Peyer's patch (tissue), 4 donors: ENCODE results near the gene INPP4A.

Experiments used
- CTCF ChIP-seq, 6 experiments: fragments of 450-650 bp in 4 of 6; fragments of 200-600 bp in 2 of 6; sonication (generic) in 1 of 6; IDR thresholded peaks; one replicate each; pipeline ENCODE4 v1.5.1; 2017 to 2019; ENCODE audit warnings: antibody characterized with exemption in 6 of 6, mild to moderate bottlenecking in 3 of 6, moderate library complexity in 1 of 6
- POLR2A ChIP-seq, 2 donors: fragments of 450-650 bp; IDR thresholded peaks; one replicate each; pipeline ENCODE4 v1.5.1; 2017; ENCODE audit warnings: antibody characterized with exemption in 2 of 2, mild to moderate bottlenecking in 2 of 2, moderate library complexity in 2 of 2

DNA sequence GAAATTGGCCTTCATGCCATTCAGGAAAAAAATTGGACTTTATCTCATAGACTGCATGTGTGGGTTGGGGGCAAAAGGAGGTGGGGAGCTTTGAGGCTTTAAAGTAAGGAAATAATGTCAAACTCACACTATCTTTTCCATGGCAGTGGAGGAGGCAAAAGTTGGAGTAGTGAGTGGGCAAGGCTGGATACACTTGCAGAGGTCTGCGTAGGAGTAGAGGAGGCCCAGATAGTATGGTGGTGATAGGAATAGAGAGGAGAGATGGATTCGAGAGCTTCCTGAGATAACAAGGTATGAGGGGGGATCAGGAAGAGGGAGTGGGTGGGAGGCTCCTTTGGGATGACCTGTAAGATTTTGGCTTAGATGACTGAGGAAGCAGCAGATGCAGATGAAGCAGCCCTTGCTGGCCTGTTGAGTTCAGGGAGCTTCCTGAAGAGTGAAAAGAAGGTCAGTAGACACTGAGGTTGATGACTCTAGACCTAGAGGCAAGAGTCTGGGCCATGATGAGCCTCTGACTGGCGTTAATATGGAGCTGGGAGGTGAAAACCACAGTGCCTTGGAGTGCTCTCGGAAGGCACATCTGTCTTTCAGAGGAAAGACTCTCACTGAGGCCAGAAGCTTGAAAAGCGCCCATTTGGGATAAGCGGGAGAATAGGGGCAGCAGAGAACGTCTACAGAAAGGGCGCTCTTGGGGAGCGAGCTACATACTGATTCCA is 169.5 kb downstream of the INPP4A start:
- TF ChIP-seq CTCF (IDR thresholded peaks at IDR 0.05): no peak
- TF ChIP-seq POLR2A (IDR thresholded peaks at IDR 0.05): no peak
